Lung (tissue), 16 donors: ENCODE data around the gene CDV3. TPM values are rescaled to one million over a fixed set of nuclear protein-coding genes. Genes with fewer than 3 reads are reported as not detected.
A peak's percentile ranks its signal among the peaks of the same experiment; 100 is the strongest.
"Not testable (repeated sequence)": the region's sequence is repeated elsewhere in the genome, so short reads cannot be mapped to it uniquely, and the experiment has no call there.

ENCODE experiments used
- ATAC-seq: fragments of 200-7000 bp; cut with Tn5 transposase; one replicate; pipeline ENCODE4 v1.9.1; 2020; ENCODE audit warnings: moderate number of reproducible peaks; ENCODE audit not compliant: insufficient read depth, low FRiP score
- DNase-seq, 3 donors: peaks; one replicate each; pipeline ENCODE4 v3.0.0-alpha.2; 2013 to 2017
- H3K27ac ChIP-seq, 2 donors: one replicate each; pipeline ENCODE4 v1.5.1; 2013; ENCODE audit warnings: mild to moderate bottlenecking in 2 of 2, moderate library complexity in 2 of 2, control low read depth in 1 of 2, inconsistent platforms in 1 of 2, low read depth in 1 of 2, low read length in 1 of 2
- H3K27me3 ChIP-seq, 3 donors: one replicate each; pipeline ENCODE4 v1.5.1; 2013; ENCODE audit warnings: low read length in 2 of 3; ENCODE audit not compliant: control insufficient read depth in 3 of 3, insufficient read depth in 3 of 3
- H3K36me3 ChIP-seq, 4 donors: one replicate each; pipeline ENCODE4 v1.5.1; 2013; ENCODE audit warnings: low read length in 4 of 4, mild to moderate bottlenecking in 1 of 4, moderate library complexity in 1 of 4; ENCODE audit not compliant: control insufficient read depth in 4 of 4, insufficient read depth in 4 of 4
- H3K4me1 ChIP-seq, 5 donors: one replicate each; pipeline ENCODE4 v1.5.1; 2013; ENCODE audit warnings: low read length in 5 of 5, mild to moderate bottlenecking in 2 of 5, moderate library complexity in 1 of 5; ENCODE audit not compliant: control insufficient read depth in 5 of 5, insufficient read depth in 5 of 5
- H3K4me3 ChIP-seq: one replicate; pipeline ENCODE4 v1.5.1; 2013; ENCODE audit warnings: mild to moderate bottlenecking, control low read depth, moderate library complexity
- H3K9ac ChIP-seq, 2 donors: one replicate each; pipeline ENCODE4 v1.5.1; 2013; ENCODE audit warnings: low read length in 2 of 2, control low read depth in 1 of 2; ENCODE audit not compliant: insufficient read depth in 1 of 2
- H3K9me3 ChIP-seq, 4 donors: one replicate each; pipeline ENCODE4 v1.5.1; 2013; ENCODE audit warnings: low read length in 3 of 4, mild to moderate bottlenecking in 1 of 4, moderate library complexity in 1 of 4; ENCODE audit not compliant: control insufficient read depth in 4 of 4, insufficient read depth in 3 of 4
- WGBS, 2 donors: extraction: QIAGEN DNeasy Blood & Tissue Kit; methylation state at CpG; one replicate each; pipeline ENCODE4 v1.1.7; 2013; 5-methylcytosine and 5-hydroxymethylcytosine counted together
- long read RNA-seq, 5 donors: transcript quantifications; one replicate each; lab custom pipeline, GENCODE V29; 2026
- polyA plus RNA-seq, 2 donors: library from polyadenylated mRNA; stranded (reverse); fragments of 200-250 nt; gene quantifications; one replicate each; pipeline ENCODE4 v1.2.1, GENCODE V29; 2013
- total RNA-seq, 2 donors: library from RNA; depleted of rRNA in 1 of 2; stranded (reverse); fragments of >200 nt in 1 of 2; gene quantifications; one replicate each; pipeline ENCODE4 v1.2.1, GENCODE V29; 2014 to 2021
- TF ChIP-seq, protein P1 (sequence below): IDR thresholded peaks from 2 replicates; pipeline ENCODE4 v1.5.1; 2012; ENCODE audit warnings: mild to moderate bottlenecking; ENCODE audit errors: control extremely low read depth, extremely low read depth
- donor health status: control.
- donor health status: control.
- donor health status: Bipolar disorder and iron deficiency.
- donor health status: healthy.
- donor health status: DM: yes; HTN: yes; CAD: no.

The CDV3 gene, protein sequence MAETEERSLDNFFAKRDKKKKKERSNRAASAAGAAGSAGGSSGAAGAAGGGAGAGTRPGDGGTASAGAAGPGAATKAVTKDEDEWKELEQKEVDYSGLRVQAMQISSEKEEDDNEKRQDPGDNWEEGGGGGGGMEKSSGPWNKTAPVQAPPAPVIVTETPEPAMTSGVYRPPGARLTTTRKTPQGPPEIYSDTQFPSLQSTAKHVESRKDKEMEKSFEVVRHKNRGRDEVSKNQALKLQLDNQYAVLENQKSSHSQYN
- total RNA-seq, result 100 to 1,000 TPM; 122 to 138 TPM
- 10 to 100 TPM; 50.5 to 87.0 TPM for polyA plus RNA-seq
- long read RNA-seq, donor 1, transcript CDV3-203 (5 exons, 955 nt), result major isoform, 20 of 31 reads
- long read RNA-seq, donor 1, transcript CDV3-201 (5 exons, 3,307 nt), result minor isoform, 6 of 31 reads
- long read RNA-seq, donor 1, partial matches to known transcripts, result 5 of 31 reads
- long read RNA-seq, donor 1, other reads (novel, unspliced or antisense), result 0 of 31 reads
- long read RNA-seq, donor 2, transcript CDV3-203 (5 exons, 955 nt), result major isoform, 12 of 21 reads
- long read RNA-seq, donor 2, partial matches to known transcripts, result 5 of 21 reads
- long read RNA-seq, donor 2, other reads (novel, unspliced or antisense), result 0 of 21 reads
- long read RNA-seq, donor 3, transcript CDV3-203 (5 exons, 955 nt), result major isoform, 6 of 8 reads
- long read RNA-seq, donor 3, partial matches to known transcripts, result 0 of 8 reads
- long read RNA-seq, donor 3, other reads (novel, unspliced or antisense), result 0 of 8 reads
- long read RNA-seq, donor 4, transcript CDV3-203 (5 exons, 955 nt), result major isoform, 8 of 22 reads
- long read RNA-seq, donor 4, partial matches to known transcripts, result 12 of 22 reads
- long read RNA-seq, donor 4, other reads (novel, unspliced or antisense), result 0 of 22 reads
- long read RNA-seq, donor 5, transcript CDV3-201 (5 exons, 3,307 nt), result minor isoform, 8 of 37 reads
- long read RNA-seq, donor 5, transcript CDV3-203 (5 exons, 955 nt), result major isoform, 9 of 37 reads
- long read RNA-seq, donor 5, partial matches to known transcripts, result 20 of 37 reads
- long read RNA-seq, donor 5, other reads (novel, unspliced or antisense), result 0 of 37 reads

DNA sequence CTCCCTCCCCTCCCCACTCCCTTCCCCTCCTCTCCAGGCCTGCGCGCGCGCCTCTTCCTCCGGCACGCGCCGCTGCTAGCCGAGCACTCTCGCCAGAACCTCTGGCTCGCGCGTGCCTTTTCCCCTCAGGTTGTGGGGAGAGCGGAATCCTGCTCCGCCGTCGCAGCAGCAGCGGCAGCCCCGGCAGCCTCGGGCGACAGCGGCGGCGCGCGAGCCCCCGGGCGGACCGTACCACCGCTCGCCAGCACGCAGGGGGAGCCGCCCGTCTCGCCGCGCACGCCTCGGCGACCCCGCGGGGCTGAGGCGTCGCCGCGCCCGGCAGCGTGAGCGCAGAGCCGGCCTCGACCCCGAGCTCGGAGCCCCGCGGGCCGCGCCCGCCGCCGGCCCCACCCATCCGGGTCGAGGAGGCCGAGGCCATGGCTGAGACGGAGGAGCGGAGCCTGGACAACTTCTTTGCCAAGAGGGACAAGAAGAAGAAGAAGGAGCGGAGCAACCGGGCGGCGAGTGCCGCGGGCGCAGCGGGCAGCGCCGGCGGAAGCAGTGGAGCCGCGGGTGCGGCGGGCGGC lies at the start of gene CDV3:
Gene CDV3, plus strand, starts transcription at position 58 of the 566 bp plus-strand sequence. Its CDS starts 359 bp downstream, at position 417.
- Histone ChIP-seq H3K4me1 (peaks cover 4 to 26% (median 18%) of the 10 kb centered on the region in 5 donors), H3K36me3 (peaks cover 2 to 20% (median 8%) of the 10 kb centered on the region in 4 donors), H3K27ac (peak within 1 kb of the TSS; percentile 96 to 99), H3K27me3 (no peaks in the 10 kb centered on the region), H3K4me3 (peak within 1 kb of the TSS; percentile 79), H3K9ac (peak within 1 kb of the TSS; percentile 93 to 98), H3K9me3 (no peaks in the 10 kb centered on the region)
- TF ChIP-seq, protein P1, sequence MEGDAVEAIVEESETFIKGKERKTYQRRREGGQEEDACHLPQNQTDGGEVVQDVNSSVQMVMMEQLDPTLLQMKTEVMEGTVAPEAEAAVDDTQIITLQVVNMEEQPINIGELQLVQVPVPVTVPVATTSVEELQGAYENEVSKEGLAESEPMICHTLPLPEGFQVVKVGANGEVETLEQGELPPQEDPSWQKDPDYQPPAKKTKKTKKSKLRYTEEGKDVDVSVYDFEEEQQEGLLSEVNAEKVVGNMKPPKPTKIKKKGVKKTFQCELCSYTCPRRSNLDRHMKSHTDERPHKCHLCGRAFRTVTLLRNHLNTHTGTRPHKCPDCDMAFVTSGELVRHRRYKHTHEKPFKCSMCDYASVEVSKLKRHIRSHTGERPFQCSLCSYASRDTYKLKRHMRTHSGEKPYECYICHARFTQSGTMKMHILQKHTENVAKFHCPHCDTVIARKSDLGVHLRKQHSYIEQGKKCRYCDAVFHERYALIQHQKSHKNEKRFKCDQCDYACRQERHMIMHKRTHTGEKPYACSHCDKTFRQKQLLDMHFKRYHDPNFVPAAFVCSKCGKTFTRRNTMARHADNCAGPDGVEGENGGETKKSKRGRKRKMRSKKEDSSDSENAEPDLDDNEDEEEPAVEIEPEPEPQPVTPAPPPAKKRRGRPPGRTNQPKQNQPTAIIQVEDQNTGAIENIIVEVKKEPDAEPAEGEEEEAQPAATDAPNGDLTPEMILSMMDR, result no peak
- no peak for DNase-seq
- WGBS, 2 donors, result 1% methylated on average over 70 to 81 of the region's 81 CpGs
- peak; percentile 17 for ATAC-seq

DNA sequence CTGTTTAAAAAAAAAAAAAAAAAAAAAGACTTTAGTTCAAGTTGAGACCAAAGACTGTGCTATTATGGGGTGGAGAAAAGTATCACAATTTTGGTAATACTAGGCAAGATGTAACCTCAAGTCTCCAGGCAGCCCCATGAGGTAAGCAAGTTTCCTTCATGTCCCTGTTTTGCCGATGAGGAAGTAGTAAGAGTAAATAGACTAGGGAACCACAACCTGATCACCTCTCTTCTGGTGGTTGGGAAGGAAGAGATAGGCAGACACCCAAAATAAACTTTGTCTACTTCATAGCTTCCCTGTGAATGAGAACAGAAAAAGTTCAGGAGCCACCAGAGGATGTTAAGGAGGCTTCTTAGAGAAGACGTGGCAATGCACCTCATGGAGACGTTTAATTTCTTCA lies 49.7 kb upstream of the CDV3 start:
- not testable (repeated sequence) for H3K27me3 ChIP-seq, DNase-seq, H3K4me3 ChIP-seq, H3K9ac ChIP-seq, H3K9me3 ChIP-seq, H3K36me3 ChIP-seq, H3K27ac ChIP-seq, ATAC-seq, H3K4me1 ChIP-seq
- 31% methylated on average over 3 of the region's 3 CpGs for WGBS, 2 donors

DNA sequence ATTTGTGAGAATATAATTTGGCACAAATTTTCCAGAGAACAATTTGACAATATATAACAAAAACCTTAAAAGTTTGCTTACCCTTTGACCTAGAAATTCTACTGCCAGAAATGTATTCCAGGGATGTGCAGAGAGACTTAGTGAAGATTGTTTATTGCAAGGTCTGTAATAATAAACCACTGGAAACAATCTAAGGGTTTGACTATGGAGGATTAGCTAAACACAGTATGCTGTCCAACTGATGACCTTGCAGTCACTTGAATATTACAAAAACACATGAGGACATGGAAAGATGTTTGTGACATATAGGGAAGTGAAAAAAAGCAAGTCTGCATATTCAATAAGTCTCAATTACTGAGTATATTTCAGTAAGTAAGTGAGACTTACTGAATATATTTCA lies 48.1 kb upstream of the CDV3 start:
- Histone ChIP-seq H3K4me3 (no peak overlapping the region), H3K9me3 (no peaks in the 10 kb centered on the region), H3K27me3 (no peaks in the 10 kb centered on the region), H3K4me1 (no peaks in the 10 kb centered on the region), H3K9ac (no peak overlapping the region), H3K27ac (no peak overlapping the region), H3K36me3 (no peaks in the 10 kb centered on the region)
- DNase-seq (peak in 1 of 3 donors; percentile 38), ATAC-seq (no peak)
- TF ChIP-seq, protein P1, result no peak
